Karpas-422 (cell line): ENCODE data around the gene ZNF91. TPM values are rescaled to one million over a fixed set of nuclear protein-coding genes. Genes with fewer than 3 reads are reported as not detected.
"Not testable (repeated sequence)": the region's sequence is repeated elsewhere in the genome, so short reads cannot be mapped to it uniquely, and the experiment has no call there.

Experiments
- DNase-seq: peaks from one replicate; pipeline ENCODE4 v3.0.0-alpha.2; 2015
- H2AFZ ChIP-seq: fragments of 200-600 bp; sonication (generic); 2 replicates; pipeline ENCODE4 v1.6.1; 2014; ENCODE audit warnings: antibody characterized with exemption, low read length, mixed read lengths
- H3K27ac ChIP-seq: fragments of 200-600 bp; sonication (generic); 2 replicates; pipeline ENCODE4 v1.5.1; 2014; ENCODE audit warnings: mild to moderate bottlenecking, low read length, moderate library complexity
- H3K27me3 ChIP-seq: fragments of 200-600 bp; sonication (generic); 2 replicates; pipeline ENCODE4 v1.6.1; 2014; ENCODE audit warnings: low read length, mixed read lengths
- H3K36me3 ChIP-seq: fragments of 200-600 bp; sonication (generic); 2 replicates; pipeline ENCODE4 v1.6.1; 2014; ENCODE audit warnings: low read length, mixed read lengths; ENCODE audit not compliant: insufficient read depth
- H3K4me1 ChIP-seq: fragments of 200-600 bp; sonication (generic); 2 replicates; pipeline ENCODE4 v1.6.1; 2014; ENCODE audit warnings: mild to moderate bottlenecking, low read length, mixed read lengths
- H3K4me2 ChIP-seq: fragments of 200-600 bp; sonication (generic); 2 replicates; pipeline ENCODE4 v1.6.1; 2014; ENCODE audit warnings: low read length, low read depth, mild to moderate bottlenecking; ENCODE audit not compliant: poor library complexity, severe bottlenecking
- H3K4me3 ChIP-seq: fragments of 200-600 bp; sonication (generic); 2 replicates; pipeline ENCODE4 v1.5.1; 2014; ENCODE audit warnings: mild to moderate bottlenecking, antibody characterized with exemption, low read length, mixed read lengths
- H3K79me2 ChIP-seq: fragments of 200-600 bp; sonication (generic); 2 replicates; pipeline ENCODE4 v1.6.1; 2014; ENCODE audit warnings: mild to moderate bottlenecking, low read length, mixed read lengths
- H3K9ac ChIP-seq: fragments of 200-600 bp; sonication (generic); 2 replicates; pipeline ENCODE4 v1.6.0; 2014; ENCODE audit warnings: low read length
- H3K9me2 ChIP-seq: fragments of 200-600 bp; sonication (generic), shearing (Covaris generic); replicated peaks from 2 replicates; pipeline ENCODE4 v1.6.0; 2014; ENCODE audit warnings: mild to moderate bottlenecking, low read length, moderate library complexity; ENCODE audit not compliant: insufficient read depth
- H3K9me3 ChIP-seq: fragments of 300-700, 200-600 bp; sonication (generic); 2 replicates; pipeline ENCODE4 v1.6.1; 2014; ENCODE audit warnings: low read length, mixed read lengths
- H4K20me1 ChIP-seq: fragments of 200-600 bp; sonication (generic); 2 replicates; pipeline ENCODE4 v1.6.1; 2014; ENCODE audit warnings: mild to moderate bottlenecking, antibody characterized with exemption, low read length, low read depth; ENCODE audit not compliant: insufficient read depth
- total RNA-seq: library from RNA; depleted of rRNA; stranded (reverse); fragments of >200 nt; shearing (Covaris generic); gene quantifications from 2 replicates; pipeline ENCODE4 v1.2.3, GENCODE V29; 2014; ENCODE audit warnings: low replicate concordance

ZNF91 gene
- total RNA-seq, 1 experiment from 2014 or later = 98.5 TPM

GRCh38 chr19:23404676-23405075 lies 9.4 kb upstream of the ZNF91 start:
- Histone ChIP-seq H3K9ac (no peak overlapping the region), H3K79me2 (no peaks in the 10 kb centered on the region), H3K27ac (no peak overlapping the region), H2AFZ (no peak overlapping the region), H3K36me3 (no peaks in the 10 kb centered on the region), H3K27me3 (no peaks in the 10 kb centered on the region), H3K4me1 (no peaks in the 10 kb centered on the region), H3K4me3 (no peak overlapping the region), H3K9me3 (peaks cover 5% of the 10 kb centered on the region; the same call in 1 of the 2 replicates), H3K9me2 (no peaks in the 10 kb centered on the region), H3K4me2 (no peak overlapping the region), H4K20me1 (no peaks in the 10 kb centered on the region)
- DNase-seq = no peak

- Histone ChIP-seq H3K4me2 (no peak overlapping the region), H3K9ac (no peak overlapping the region), H3K4me3 (no peak overlapping the region), H3K36me3 (no peaks in the 10 kb centered on the region), H2AFZ (no peak overlapping the region), H4K20me1 (no peaks in the 10 kb centered on the region), H3K4me1 (no peaks in the 10 kb centered on the region), H3K79me2 (no peaks in the 10 kb centered on the region), H3K9me2 (no peaks in the 10 kb centered on the region), H3K27ac (no peak overlapping the region), H3K27me3 (no peaks in the 10 kb centered on the region), H3K9me3 (peaks cover 5% of the 10 kb centered on the region; the same call in 1 of the 2 replicates)
- DNase-seq = no peak
Observed at GRCh38 chr19:23403581-23404324, 8.5 kb upstream of the ZNF91 start.

- Histone ChIP-seq H3K9ac (no peak overlapping the region), H3K4me2 (no peak overlapping the region), H3K79me2 (no peaks in the 10 kb centered on the region), H3K36me3 (no peaks in the 10 kb centered on the region), H4K20me1 (no peaks in the 10 kb centered on the region), H2AFZ (no peak overlapping the region), H3K4me3 (no peak overlapping the region), H3K9me2 (no peaks in the 10 kb centered on the region), H3K27me3 (no peaks in the 10 kb centered on the region), H3K9me3 (peaks cover 5% of the 10 kb centered on the region; the same call in 1 of the 2 replicates), H3K27ac (no peak overlapping the region), H3K4me1 (no peaks in the 10 kb centered on the region)
- DNase-seq = no peak
Observed at GRCh38 chr19:23403052-23403451, 7.8 kb upstream of the ZNF91 start.

- Histone ChIP-seq H3K27ac (no peak overlapping the region), H3K9me2 (no peaks in the 10 kb centered on the region), H3K9me3 (no peaks in the 10 kb centered on the region; the same call in 1 of the 2 replicates), H3K36me3 (no peaks in the 10 kb centered on the region), H3K9ac (no peak overlapping the region), H3K4me3 (no peak overlapping the region), H3K4me2 (no peak overlapping the region), H4K20me1 (no peaks in the 10 kb centered on the region), H3K27me3 (no peaks in the 10 kb centered on the region), H2AFZ (no peak overlapping the region), H3K4me1 (no peaks in the 10 kb centered on the region), H3K79me2 (no peaks in the 10 kb centered on the region)
- DNase-seq = no peak
Observed at GRCh38 chr19:23402388-23402787, 7.1 kb upstream of the ZNF91 start.

- H3K27me3 ChIP-seq = no peaks in the 10 kb centered on the region
- H3K9me3 ChIP-seq = no peaks in the 10 kb centered on the region; the same call in none of the 2 replicates
- DNase-seq = no peak
- H2AFZ ChIP-seq = no peak overlapping the region
- H3K9ac ChIP-seq = no peak overlapping the region
- H3K4me3 ChIP-seq = no peak overlapping the region
- H3K9me2 ChIP-seq = no peaks in the 10 kb centered on the region
- no peaks in the 10 kb centered on the region for H3K79me2 ChIP-seq
- H3K27ac ChIP-seq = no peak overlapping the region
- H4K20me1 ChIP-seq = no peaks in the 10 kb centered on the region
- H3K4me2 ChIP-seq = no peak overlapping the region
- no peaks in the 10 kb centered on the region for H3K36me3 ChIP-seq
- H3K4me1 ChIP-seq = no peaks in the 10 kb centered on the region
Observed at GRCh38 chr19:23401086-23401610, 5.9 kb upstream of the ZNF91 start.

GRCh38 chr19:23399443-23399842 lies 4.2 kb upstream of the ZNF91 start:
- Histone ChIP-seq H3K36me3 (no peaks in the 10 kb centered on the region), H3K9ac (no peak overlapping the region), H3K4me3 (no peak overlapping the region), H3K4me2 (no peak overlapping the region), H3K27ac (no peak overlapping the region), H3K9me3 (no peaks in the 10 kb centered on the region; the same call in none of the 2 replicates), H2AFZ (no peak overlapping the region), H3K9me2 (no peaks in the 10 kb centered on the region), H4K20me1 (no peaks in the 10 kb centered on the region), H3K27me3 (no peaks in the 10 kb centered on the region), H3K79me2 (peaks cover 8% of the 10 kb centered on the region), H3K4me1 (no peaks in the 10 kb centered on the region; the same call in 1 of the 2 replicates)
- no peak for DNase-seq

GRCh38 chr19:23395722-23396117 lies 449 bp upstream of the ZNF91 start:
- Histone ChIP-seq H3K9me3 (peaks cover 23% of the 10 kb centered on the region), H3K79me2 (peaks cover 45% of the 10 kb centered on the region), H3K4me2 (peak overlapping the region; percentile 70), H3K36me3 (peaks cover 32% of the 10 kb centered on the region)
- not testable (repeated sequence) for H3K4me1 ChIP-seq, H3K9me2 ChIP-seq, H4K20me1 ChIP-seq, DNase-seq, H3K9ac ChIP-seq, H3K27ac ChIP-seq, H3K27me3 ChIP-seq, H2AFZ ChIP-seq, H3K4me3 ChIP-seq

- Histone ChIP-seq H3K9me3 (peaks cover 23% of the 10 kb centered on the region), H3K4me2 (peak overlapping the region; percentile 70), H4K20me1 (no peaks in the 10 kb centered on the region), H3K4me1 (peaks cover 3% of the 10 kb centered on the region; the same call in 1 of the 2 replicates), H3K9me2 (no peaks in the 10 kb centered on the region), H3K27ac (peak overlapping the region; percentile 56), H3K9ac (peak overlapping the region; percentile 96), H3K4me3 (peak overlapping the region; percentile 93), H3K79me2 (peaks cover 57% of the 10 kb centered on the region), H3K36me3 (peaks cover 42% of the 10 kb centered on the region), H3K27me3 (no peaks in the 10 kb centered on the region), H2AFZ (peak overlapping the region; percentile 52; the same call in 1 of the 2 replicates)
- peak; percentile 60 for DNase-seq
Observed at GRCh38 chr19:23394511-23394910, 760 bp downstream of the ZNF91 start.
